Measurements from ENCODE around the gene TMEM164. TPM values are rescaled to one million over a fixed set of nuclear protein-coding genes. Genes with fewer than 3 reads are reported as not detected.

Gene TMEM164
- total and polyA plus RNA-seq, 11 donors, result 14.4 to 117 (median 50.3) TPM

DNA sequence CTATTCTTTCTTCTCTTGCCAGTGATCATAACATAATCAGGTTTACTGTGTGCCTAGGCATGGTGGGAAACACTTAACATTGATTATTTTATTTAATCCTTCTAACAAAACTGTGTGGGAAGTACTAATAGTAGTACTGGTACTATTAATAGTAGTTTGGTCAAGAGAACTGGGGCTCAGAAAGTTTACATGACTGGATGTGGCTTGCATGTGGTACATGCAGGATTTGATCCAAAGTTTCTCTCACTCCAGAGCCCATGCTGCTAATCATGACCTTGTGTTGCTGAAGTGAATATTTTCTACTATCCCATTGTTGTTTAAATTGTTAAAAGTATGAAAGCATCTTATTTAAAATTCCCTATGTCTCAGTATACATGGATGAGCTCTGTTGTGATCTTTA, 78.4 kb downstream of the TMEM164 start:
- DNase-seq (no peak), ATAC-seq (peak in 3 of 4 donors; percentile 3 to 30 (median 25))
- peak overlapping the region in 10 of 12 donors; percentile 29 to 85 (median 57) for H3K27ac ChIP-seq
- H3K27me3 ChIP-seq, result peaks cover 0 to 6% (median 0%) of the 10 kb centered on the region in 9 donors
- peaks cover 0 to 2% (median 0%) of the 10 kb centered on the region in 12 donors for H3K9me3 ChIP-seq
- H3K4me1 ChIP-seq, result peaks cover 0 to 29% (median 5%) of the 10 kb centered on the region in 12 donors
- no peak for TF ChIP-seq POLR2A (IDR thresholded peaks at IDR 0.05)
- TF ChIP-seq, protein P1, sequence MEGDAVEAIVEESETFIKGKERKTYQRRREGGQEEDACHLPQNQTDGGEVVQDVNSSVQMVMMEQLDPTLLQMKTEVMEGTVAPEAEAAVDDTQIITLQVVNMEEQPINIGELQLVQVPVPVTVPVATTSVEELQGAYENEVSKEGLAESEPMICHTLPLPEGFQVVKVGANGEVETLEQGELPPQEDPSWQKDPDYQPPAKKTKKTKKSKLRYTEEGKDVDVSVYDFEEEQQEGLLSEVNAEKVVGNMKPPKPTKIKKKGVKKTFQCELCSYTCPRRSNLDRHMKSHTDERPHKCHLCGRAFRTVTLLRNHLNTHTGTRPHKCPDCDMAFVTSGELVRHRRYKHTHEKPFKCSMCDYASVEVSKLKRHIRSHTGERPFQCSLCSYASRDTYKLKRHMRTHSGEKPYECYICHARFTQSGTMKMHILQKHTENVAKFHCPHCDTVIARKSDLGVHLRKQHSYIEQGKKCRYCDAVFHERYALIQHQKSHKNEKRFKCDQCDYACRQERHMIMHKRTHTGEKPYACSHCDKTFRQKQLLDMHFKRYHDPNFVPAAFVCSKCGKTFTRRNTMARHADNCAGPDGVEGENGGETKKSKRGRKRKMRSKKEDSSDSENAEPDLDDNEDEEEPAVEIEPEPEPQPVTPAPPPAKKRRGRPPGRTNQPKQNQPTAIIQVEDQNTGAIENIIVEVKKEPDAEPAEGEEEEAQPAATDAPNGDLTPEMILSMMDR (IDR thresholded peaks at IDR 0.05), result no peak
- intact Hi-C loops (cut with DNase I), result loop anchor here in 1 of 10 donors (5.0 kb wide), 1 partner anchor 34 kb away; no protein-coding TSS in a partner anchor
- H3K36me3 ChIP-seq, result no peaks in the 10 kb centered on the region
- no peak overlapping the region for H3K4me3 ChIP-seq

DNA sequence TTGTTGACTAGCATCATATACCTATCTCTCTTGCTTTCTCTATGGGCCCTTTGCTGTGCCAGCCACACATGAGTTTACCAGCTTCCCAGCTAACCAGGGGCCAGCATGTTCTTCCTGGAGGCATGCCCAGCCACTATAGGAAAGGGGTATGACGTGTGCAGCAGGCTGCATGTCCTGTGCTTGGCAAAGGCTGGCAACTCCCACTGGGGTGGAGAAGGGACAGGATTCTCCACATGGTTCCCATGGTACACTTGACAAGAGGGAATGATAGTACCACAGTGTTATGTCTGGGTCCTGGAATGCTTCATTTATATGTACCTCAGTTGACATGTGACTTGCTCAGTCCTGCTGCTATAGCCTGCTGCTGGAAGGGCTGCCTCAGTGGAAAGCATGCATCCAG, 78.8 kb downstream of the TMEM164 start:
- WGBS, 4 donors, result 20 to 49% (median 27%) methylated on average over 1 of the region's 1 CpG
- DNase-seq (peak in 4 of 5 donors; percentile 32 to 69 (median 54)), ATAC-seq (peak; percentile 90 to 96 (median 93))
- intact Hi-C loops (cut with DNase I), result loop anchor here in 1 of 10 donors (5.0 kb wide), 1 partner anchor 34 kb away; no protein-coding TSS in a partner anchor
- peaks cover 0 to 29% (median 5%) of the 10 kb centered on the region in 12 donors for H3K4me1 ChIP-seq
- no peaks in the 10 kb centered on the region for H3K36me3 ChIP-seq
- no peak overlapping the region for H3K4me3 ChIP-seq
- peak overlapping the region; percentile 14 to 85 (median 44) for H3K27ac ChIP-seq
- no peaks in the 10 kb centered on the region for H3K9me3 ChIP-seq
- TF ChIP-seq POLR2A (IDR thresholded peaks at IDR 0.05), result no peak
- TF ChIP-seq, protein P1 (IDR thresholded peaks at IDR 0.05), result no peak
- peaks cover 0 to 6% (median 0%) of the 10 kb centered on the region in 9 donors for H3K27me3 ChIP-seq

DNA sequence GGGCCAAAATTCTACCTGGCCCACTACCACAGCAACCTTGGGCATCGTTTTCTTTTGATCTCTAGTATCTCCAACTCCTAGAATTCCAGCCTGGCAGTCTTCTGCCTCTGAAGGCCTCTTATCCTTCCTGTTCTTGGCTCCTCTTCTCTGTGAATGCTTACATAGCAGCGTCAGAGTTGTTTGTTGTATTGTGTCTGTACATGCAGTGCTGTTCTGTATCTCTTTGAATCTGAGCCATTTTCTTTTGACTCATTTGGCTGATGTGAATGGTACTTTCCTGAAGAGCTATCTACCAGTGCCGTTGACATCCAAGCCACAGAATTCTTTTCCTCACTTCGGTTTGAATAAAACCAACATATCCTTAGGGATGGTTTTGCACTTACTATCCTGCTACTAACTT, 79.2 kb downstream of the TMEM164 start:
- Histone ChIP-seq H3K36me3 (no peaks in the 10 kb centered on the region), H3K9me3 (no peaks in the 10 kb centered on the region), H3K27ac (peak overlapping the region; percentile 14 to 85 (median 40)), H3K4me1 (peaks cover 0 to 30% (median 5%) of the 10 kb centered on the region in 12 donors), H3K4me3 (no peak overlapping the region), H3K27me3 (peaks cover 0 to 6% (median 0%) of the 10 kb centered on the region in 9 donors)
- no peak for DNase-seq
- 15 to 39% (median 27%) methylated on average over 4 of the region's 4 CpGs for WGBS, 4 donors
- intact Hi-C loops (cut with DNase I), result loop anchor here in 1 of 10 donors (5.0 kb wide), 1 partner anchor 35 kb away; no protein-coding TSS in a partner anchor
- ATAC-seq, result peak; percentile 80 to 90 (median 85)
- TF ChIP-seq POLR2A (IDR thresholded peaks at IDR 0.05), result no peak
- TF ChIP-seq, protein P1 (IDR thresholded peaks at IDR 0.05), result no peak

DNA sequence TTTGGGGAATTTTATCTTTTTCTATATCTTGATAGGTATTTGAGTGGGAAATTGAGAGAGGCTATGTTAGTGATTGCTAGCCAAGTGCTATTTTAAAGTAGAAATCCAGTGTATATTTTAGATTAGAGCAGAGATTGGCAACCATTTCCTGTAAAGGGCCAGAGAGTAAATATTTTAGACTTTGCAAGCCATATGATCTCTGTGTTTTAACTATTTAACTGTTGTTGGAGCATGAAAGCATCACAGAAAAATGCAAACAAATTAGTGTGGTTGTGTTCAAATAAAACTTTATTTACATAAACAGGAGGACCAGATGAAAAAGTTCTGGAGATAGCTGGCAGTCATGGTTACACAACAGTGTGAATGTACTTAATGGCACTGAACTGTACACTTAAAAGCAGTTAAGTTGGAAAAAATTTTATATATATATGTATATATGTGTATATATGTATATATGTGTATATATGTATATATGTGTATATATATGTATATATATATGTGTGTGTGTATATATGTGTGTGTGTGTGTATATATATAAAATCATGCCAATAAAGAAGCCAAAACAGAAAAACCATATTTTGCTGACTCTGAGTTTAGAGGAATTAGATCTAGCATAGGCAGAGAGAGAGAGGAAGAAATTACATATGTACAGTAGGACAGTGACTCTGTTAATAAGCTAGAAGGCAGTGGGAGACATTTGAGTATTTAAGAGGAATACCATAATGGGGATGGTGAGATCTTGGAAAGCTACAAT, 83.4 kb downstream of the TMEM164 start:
- H3K4me3 ChIP-seq, result no peak overlapping the region
- ATAC-seq (no peak), DNase-seq (no peak)
- H3K27me3 ChIP-seq, result peaks cover 0 to 6% (median 0%) of the 10 kb centered on the region in 9 donors
- TF ChIP-seq POLR2A (IDR thresholded peaks at IDR 0.05), result no peak
- TF ChIP-seq, protein P1 (IDR thresholded peaks at IDR 0.05), result no peak
- H3K27ac ChIP-seq, result peak overlapping the region in 1 of 12 donors; percentile 4
- no peaks in the 10 kb centered on the region for H3K9me3 ChIP-seq
- intact Hi-C loops (cut with DNase I), result no loop called here
- H3K4me1 ChIP-seq, result peaks cover 0 to 46% (median 9%) of the 10 kb centered on the region in 12 donors
- H3K36me3 ChIP-seq, result no peaks in the 10 kb centered on the region

Measured in heart left ventricle (tissue), 16 donors.